Muscle of leg (tissue), 11 donors: ENCODE results near the gene POLR2M. TPM values are rescaled to one million over a fixed set of nuclear protein-coding genes. Genes with fewer than 3 reads are reported as not detected.

Experiments used
- DNase-seq: peaks from one replicate; pipeline ENCODE4 v3.0.0; 2013
- H3K27ac ChIP-seq: one replicate; pipeline ENCODE4 v1.5.1; 2013; ENCODE audit warnings: mild to moderate bottlenecking, low read length, control low read depth
- H3K27me3 ChIP-seq: one replicate; pipeline ENCODE4 v1.6.1; 2013; ENCODE audit warnings: low read length; ENCODE audit not compliant: control insufficient read depth, insufficient read depth
- H3K36me3 ChIP-seq: one replicate; pipeline ENCODE4 v1.6.1; 2013; ENCODE audit warnings: low read length; ENCODE audit not compliant: control insufficient read depth, insufficient read depth
- H3K4me1 ChIP-seq: one replicate; pipeline ENCODE4 v1.6.1; 2013; ENCODE audit warnings: low read length; ENCODE audit not compliant: control insufficient read depth, insufficient read depth
- H3K4me3 ChIP-seq: one replicate; pipeline ENCODE4 v1.5.1; 2013; ENCODE audit warnings: low read length, control low read depth
- H3K9me3 ChIP-seq: replicated peaks from 2 replicates; pipeline ENCODE4 v1.6.1; 2013; ENCODE audit warnings: low read depth, low read length; ENCODE audit not compliant: control insufficient read depth
- WGBS: methylation state at CpG from one replicate; pipeline ENCODE4 v1.1.5; 2013; ENCODE audit warnings: missing lambda C conversion rate; ENCODE audit not compliant: insufficient coverage; 5-methylcytosine and 5-hydroxymethylcytosine counted together
- polyA plus RNA-seq, 8 donors: library from polyadenylated mRNA; unstranded; fragments of 120-200 nt; gene quantifications; one replicate each; pipeline versions ENCODE4 v1.2.1 to v1.2.3, GENCODE V29; 2013; ENCODE audit warnings: inconsistent platforms in 1 of 8, low replicate concordance in 1 of 8; ENCODE audit not compliant: insufficient read length in 8 of 8, insufficient read depth in 1 of 8
- total RNA-seq: library from RNA; stranded (reverse); fragments of 120-200 nt; gene quantifications from one replicate; pipeline ENCODE4 v1.2.4, GENCODE V29; 2013

The POLR2M gene
- total and polyA plus RNA-seq, 9 donors = 33.9 to 89.7 (median 39.4) TPM

GRCh38 chr15:57734860-57735259 is 28.3 kb downstream of the POLR2M start:
- WGBS = no CpG with 5 or more reads among the region's 2 CpGs
- peaks cover 3% of the 10 kb centered on the region for H3K9me3 ChIP-seq
- H3K27ac ChIP-seq = no peak overlapping the region
- no peak overlapping the region for H3K4me3 ChIP-seq
- no peak for DNase-seq
- no peaks in the 10 kb centered on the region for H3K27me3 ChIP-seq
- peaks cover 6% of the 10 kb centered on the region for H3K4me1 ChIP-seq
- no peaks in the 10 kb centered on the region for H3K36me3 ChIP-seq

- Histone ChIP-seq H3K4me3 (no peak overlapping the region), H3K9me3 (peaks cover 3% of the 10 kb centered on the region), H3K27me3 (no peaks in the 10 kb centered on the region), H3K4me1 (peaks cover 6% of the 10 kb centered on the region), H3K36me3 (no peaks in the 10 kb centered on the region), H3K27ac (no peak overlapping the region)
- DNase-seq = peak; percentile 27
- WGBS = 44% methylated on average over 5 of the region's 8 CpGs
Observed at GRCh38 chr15:57735431-57735830, 28.9 kb downstream of the POLR2M start.

GRCh38 chr15:57735891-57736290 is 29.4 kb downstream of the POLR2M start:
- no peak overlapping the region for H3K27ac ChIP-seq
- 81% methylated on average over 4 of the region's 4 CpGs for WGBS
- H3K36me3 ChIP-seq = no peaks in the 10 kb centered on the region
- DNase-seq = no peak
- peaks cover 6% of the 10 kb centered on the region for H3K4me1 ChIP-seq
- no peak overlapping the region for H3K4me3 ChIP-seq
- no peaks in the 10 kb centered on the region for H3K27me3 ChIP-seq
- peaks cover 3% of the 10 kb centered on the region for H3K9me3 ChIP-seq

- H3K4me3 ChIP-seq = no peak overlapping the region
- H3K36me3 ChIP-seq = no peaks in the 10 kb centered on the region
- H3K9me3 ChIP-seq = peaks cover 3% of the 10 kb centered on the region
- H3K4me1 ChIP-seq = peaks cover 2% of the 10 kb centered on the region
- 85% methylated on average over 2 of the region's 2 CpGs for WGBS
- DNase-seq = no peak
- no peaks in the 10 kb centered on the region for H3K27me3 ChIP-seq
- no peak overlapping the region for H3K27ac ChIP-seq
Observed at GRCh38 chr15:57736591-57736990, 30.1 kb downstream of the POLR2M start.

- Histone ChIP-seq H3K27ac (no peak overlapping the region), H3K4me3 (no peak overlapping the region), H3K27me3 (no peaks in the 10 kb centered on the region), H3K4me1 (no peaks in the 10 kb centered on the region), H3K9me3 (peaks cover 3% of the 10 kb centered on the region), H3K36me3 (no peaks in the 10 kb centered on the region)
- WGBS = no CpG with 5 or more reads among the region's 1 CpG
- DNase-seq = no peak
Observed at GRCh38 chr15:57738734-57739237, 32.3 kb downstream of the POLR2M start.

GRCh38 chr15:57740048-57740447 is 33.5 kb downstream of the POLR2M start:
- Histone ChIP-seq H3K4me1 (no peaks in the 10 kb centered on the region), H3K4me3 (no peak overlapping the region), H3K27me3 (no peaks in the 10 kb centered on the region), H3K27ac (no peak overlapping the region), H3K9me3 (peaks cover 3% of the 10 kb centered on the region), H3K36me3 (no peaks in the 10 kb centered on the region)
- WGBS = 72% methylated on average over 3 of the region's 4 CpGs
- DNase-seq = no peak

GRCh38 chr15:57741089-57741488 is 34.6 kb downstream of the POLR2M start:
- no peaks in the 10 kb centered on the region for H3K4me1 ChIP-seq
- H3K27ac ChIP-seq = no peak overlapping the region
- H3K4me3 ChIP-seq = no peak overlapping the region
- peaks cover 3% of the 10 kb centered on the region for H3K9me3 ChIP-seq
- no peaks in the 10 kb centered on the region for H3K36me3 ChIP-seq
- WGBS = 67% methylated on average over 1 of the region's 3 CpGs
- DNase-seq = no peak
- no peaks in the 10 kb centered on the region for H3K27me3 ChIP-seq

GRCh38 chr15:57743424-57743823 is 36.9 kb downstream of the POLR2M start:
- H3K4me3 ChIP-seq = no peak overlapping the region
- H3K27ac ChIP-seq = no peak overlapping the region
- no peaks in the 10 kb centered on the region for H3K36me3 ChIP-seq
- DNase-seq = peak; percentile 12
- no peaks in the 10 kb centered on the region for H3K9me3 ChIP-seq
- no peaks in the 10 kb centered on the region for H3K27me3 ChIP-seq
- peaks cover 3% of the 10 kb centered on the region for H3K4me1 ChIP-seq
- WGBS = 80% methylated on average over 2 of the region's 4 CpGs

GRCh38 chr15:57746786-57747185 is 40.3 kb downstream of the POLR2M start:
- Histone ChIP-seq H3K27ac (peak overlapping the region; percentile 11), H3K9me3 (no peaks in the 10 kb centered on the region), H3K36me3 (no peaks in the 10 kb centered on the region), H3K4me1 (peaks cover 3% of the 10 kb centered on the region), H3K4me3 (peak overlapping the region; percentile 12), H3K27me3 (no peaks in the 10 kb centered on the region)
- DNase-seq = peak; percentile 24
- WGBS = 33% methylated on average over 3 of the region's 9 CpGs

- H3K4me3 ChIP-seq = peak overlapping the region; percentile 12
- DNase-seq = peak; percentile 78
- H3K27me3 ChIP-seq = no peaks in the 10 kb centered on the region
- H3K27ac ChIP-seq = peak overlapping the region; percentile 13
- no peaks in the 10 kb centered on the region for H3K36me3 ChIP-seq
- WGBS = 7% methylated on average over 6 of the region's 13 CpGs
- H3K4me1 ChIP-seq = peaks cover 4% of the 10 kb centered on the region
- no peaks in the 10 kb centered on the region for H3K9me3 ChIP-seq
Observed at GRCh38 chr15:57747206-57747896, 40.8 kb downstream of the POLR2M start.
